Ishikawa (cell line): ENCODE measurements around the gene CBX2.

Experiments used
- CEBPB ChIP-seq: IDR thresholded peaks from 2 replicates; pipeline ENCODE4 v1.6.1; 2012
- CREB1 ChIP-seq: IDR thresholded peaks from 2 replicates; pipeline ENCODE4 v1.6.1; 2012; ENCODE audit warnings: low read depth
- EGR1 ChIP-seq: IDR thresholded peaks from 2 replicates; pipeline ENCODE4 v1.6.1; 2012
- EP300 ChIP-seq: IDR thresholded peaks from 2 replicates; pipeline ENCODE4 v1.6.1; 2012; ENCODE audit warnings: borderline replicate concordance
- FOXM1 ChIP-seq: IDR thresholded peaks from 2 replicates; pipeline ENCODE4 v1.6.1; 2012; ENCODE audit warnings: low read depth, borderline replicate concordance
- NFIC ChIP-seq: IDR thresholded peaks from 2 replicates; pipeline ENCODE4 v1.6.1; 2012
- RAD21 ChIP-seq: IDR thresholded peaks from 2 replicates; pipeline ENCODE4 v1.6.1; 2012; ENCODE audit warnings: low read depth
- REST ChIP-seq: IDR thresholded peaks from 2 replicates; pipeline ENCODE4 v1.6.1; 2012; ENCODE audit warnings: low read depth, mild to moderate bottlenecking
- TAF1 ChIP-seq: IDR thresholded peaks from 2 replicates; pipeline ENCODE4 v1.6.1; 2012; ENCODE audit warnings: low read depth, mild to moderate bottlenecking
- TCF12 ChIP-seq: IDR thresholded peaks from 2 replicates; pipeline ENCODE4 v1.6.1; 2012; ENCODE audit warnings: low read depth
- TEAD4 ChIP-seq: IDR thresholded peaks from 2 replicates; pipeline ENCODE4 v1.6.1; 2012
- YY1 ChIP-seq: IDR thresholded peaks from 2 replicates; pipeline ENCODE4 v1.6.1; 2012; ENCODE audit warnings: low read depth
- ZBTB7A ChIP-seq: IDR thresholded peaks from 2 replicates; pipeline ENCODE4 v1.6.1; 2012; ENCODE audit warnings: low read depth
- TF ChIP-seq, protein P1 (sequence below): IDR thresholded peaks from 2 replicates; pipeline ENCODE4 v1.6.1; 2012
- TF ChIP-seq, protein P2 (sequence below): IDR thresholded peaks from 2 replicates; pipeline ENCODE4 v1.6.1; 2012

The CBX2 gene

GRCh38 chr17:79803421-79803996 is 25.6 kb downstream of the CBX2 start:
- TF ChIP-seq CEBPB (no peak), YY1 (no peak), FOXM1 (no peak), TCF12 (no peak), RAD21 (no peak), EGR1 (no peak), REST (no peak), EP300 (no peak), ZBTB7A (no peak), TAF1 (no peak), TEAD4 (no peak), NFIC (no peak), CREB1 (no peak)
- TF ChIP-seq, protein P1, sequence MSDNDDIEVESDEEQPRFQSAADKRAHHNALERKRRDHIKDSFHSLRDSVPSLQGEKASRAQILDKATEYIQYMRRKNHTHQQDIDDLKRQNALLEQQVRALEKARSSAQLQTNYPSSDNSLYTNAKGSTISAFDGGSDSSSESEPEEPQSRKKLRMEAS: no peak
- TF ChIP-seq, protein P2, sequence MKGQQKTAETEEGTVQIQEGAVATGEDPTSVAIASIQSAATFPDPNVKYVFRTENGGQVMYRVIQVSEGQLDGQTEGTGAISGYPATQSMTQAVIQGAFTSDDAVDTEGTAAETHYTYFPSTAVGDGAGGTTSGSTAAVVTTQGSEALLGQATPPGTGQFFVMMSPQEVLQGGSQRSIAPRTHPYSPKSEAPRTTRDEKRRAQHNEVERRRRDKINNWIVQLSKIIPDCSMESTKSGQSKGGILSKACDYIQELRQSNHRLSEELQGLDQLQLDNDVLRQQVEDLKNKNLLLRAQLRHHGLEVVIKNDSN: no peak

GRCh38 chr17:79803997-79804855 is 26.3 kb downstream of the CBX2 start:
- TF ChIP-seq YY1 (no peak), EGR1 (peak; percentile 34; the same call in 1 of the 2 replicates), FOXM1 (no peak), REST (no peak), TCF12 (no peak), CEBPB (no peak), NFIC (no peak), TAF1 (no peak), EP300 (no peak), RAD21 (no peak), ZBTB7A (no peak)
- TF ChIP-seq, protein P2: no peak
- TF ChIP-seq, protein P1: peak; percentile 93

GRCh38 chr17:79804856-79805696 is 27.1 kb downstream of the CBX2 start:
- no peak for TF ChIP-seq ZBTB7A
- no peak for TF ChIP-seq NFIC
- no peak for TF ChIP-seq RAD21
- TF ChIP-seq CREB1: no peak
- no peak for TF ChIP-seq EP300
- no peak for TF ChIP-seq CEBPB
- TF ChIP-seq REST: no peak
- TF ChIP-seq YY1: no peak
- TF ChIP-seq FOXM1: no peak
- TF ChIP-seq TEAD4: no peak
- no peak for TF ChIP-seq TCF12
- no peak for TF ChIP-seq TAF1
